Heart left ventricle (tissue), 16 donors: ENCODE data around the gene KLHL22. TPM values are rescaled to one million over a fixed set of nuclear protein-coding genes. Genes with fewer than 3 reads are reported as not detected.
"Not testable (repeated sequence)": the region's sequence is repeated elsewhere in the genome, so short reads cannot be mapped to it uniquely, and the experiment has no call there.

Source experiments
- ATAC-seq, 4 donors: fragments of 200-7000 bp; cut with Tn5 transposase; one replicate each; pipeline ENCODE4 v1.9.1; 2020 to 2022; ENCODE audit warnings: moderate library complexity in 4 of 4, mild to moderate bottlenecking in 3 of 4, moderate number of reproducible peaks in 1 of 4
- DNase-seq, 5 donors: peaks; one replicate each; pipeline ENCODE4 v3.0.0-alpha.2; 2020
- H3K27ac ChIP-seq, 12 donors: fragments of 200-600 bp; sonication (generic) in 4 of 12; one replicate each; pipeline versions ENCODE4 v1.5.0 to v1.8.0; 2016 to 2022; ENCODE audit warnings: mild to moderate bottlenecking in 2 of 12
- H3K27me3 ChIP-seq, 9 donors: fragments of 200-600 bp; sonication (generic) in 2 of 9; one replicate each; pipeline versions ENCODE4 v1.5.1 to v1.8.0; 2016 to 2022; ENCODE audit warnings: mild to moderate bottlenecking in 3 of 9
- H3K36me3 ChIP-seq, 9 donors: fragments of 200-600 bp; sonication (generic) in 2 of 9; one replicate each; pipeline versions ENCODE4 v1.5.0 to v1.8.0; 2018 to 2022; ENCODE audit warnings: mild to moderate bottlenecking in 2 of 9
- H3K4me1 ChIP-seq, 12 donors: fragments of 200-600 bp; sonication (generic) in 4 of 12; one replicate each; pipeline versions ENCODE4 v1.5.0 to v1.8.0; 2016 to 2022; ENCODE audit warnings: mild to moderate bottlenecking in 3 of 12
- H3K4me3 ChIP-seq, 12 donors: fragments of 200-600 bp; sonication (generic) in 4 of 12; one replicate each; pipeline versions ENCODE4 v1.5.0 to v1.8.0; 2017 to 2022; ENCODE audit warnings: mild to moderate bottlenecking in 9 of 12, moderate library complexity in 4 of 12
- H3K9me3 ChIP-seq, 12 donors: fragments of 200-600 bp; sonication (generic) in 4 of 12; one replicate each; pipeline versions ENCODE4 v1.5.0 to v1.8.0; 2016 to 2022; ENCODE audit warnings: mild to moderate bottlenecking in 1 of 12
- CTCF ChIP-seq, 12 donors: fragments of 200-600 bp; sonication (generic) in 4 of 12; IDR thresholded peaks; one replicate each; pipeline versions ENCODE4 v1.5.0 to v1.8.0; 2018 to 2022; ENCODE audit warnings: antibody characterized with exemption in 12 of 12, mild to moderate bottlenecking in 5 of 12
- POLR2A ChIP-seq, 2 donors: fragments of 450-650 bp; IDR thresholded peaks; one replicate each; pipeline ENCODE4 v1.6.1; 2017; ENCODE audit warnings: antibody characterized with exemption in 2 of 2, mild to moderate bottlenecking in 2 of 2, moderate library complexity in 2 of 2
- WGBS, 4 donors: extraction: QIAGEN DNeasy Blood & Tissue Kit in 2 of 4; methylation state at CpG; one replicate each; pipeline versions ENCODE4 v1.1.5 to v1.1.7; 2013 to 2018; 5-methylcytosine and 5-hydroxymethylcytosine counted together
- intact Hi-C, 10 donors: fragments of 100-400 bp; cut with DNase I; formaldehyde crosslinking; loops; one replicate each; pipeline versions ENCODE4 v1.11.1 to v1.14.2; 2022
- polyA plus RNA-seq, 2 donors: library from polyadenylated mRNA; stranded (reverse); fragments of 200-250 nt; gene quantifications; one replicate each; pipeline ENCODE4 v1.2.3, GENCODE V29; 2013
- total RNA-seq, 9 donors: library from RNA; depleted of rRNA in 2 of 9; stranded (reverse); fragments of >200 nt in 2 of 9; fragmentation: NEBNext Ultra II Directional in 3 of 9; extraction: Animal tissue kit (Norgen Biotek cat#: 25700) in 3 of 9; gene quantifications; one replicate each; pipeline versions ENCODE4 v1.1.0 to v1.2.4, GENCODE V29; 2016 to 2023
- donor health status: ischemic (EF 13 %, LVEDD 7.1; RV severe dilation, severe dysfunction).
- donor health status: healthy with polysubstance abuse.
- donor health status: DM: no; HTN: yes; CAD: no.
- donor health status: DM: no; HTN: no; CAD: no.
- donor health status: ischemic (EF 25% LVEDD 6.9; RV normal size, moderate dysfunction).
- donor health status: ischemic (EF 25% LVEDD 5.7; RV mildly dilated, moderate dysfunction).
- donor health status: healthy.
- donor health status: DM: yes; HTN: yes; CAD: no.
- donor health status: ischemic (EF 35%, LVEDD 5.7; RV mildly dilated, moderate dysfunction).
- donor health status: nonischemic (EF 11% LVEDD 7.7; RV severe dilation, severe dysfunction).
- donor health status: DM: yes; HTN: yes; CAD: no.
- donor health status: PGD.
- donor health status: ischemic (EF 29% LVEDD 5.4; RV normal size, mild dysfunction).
- donor health status: nonischemic (EF 23%, LVEDD 6.1; RV moderate dilation, normal function).

Gene KLHL22
- total and polyA plus RNA-seq, 11 donors: 10.2 to 23.6 (median 16.8) TPM

- DNase-seq (no peak), ATAC-seq (no peak)
- intact Hi-C loops: no loop called here
- H3K4me1 ChIP-seq: peaks cover 0 to 9% (median 4%) of the 10 kb centered on the region in 12 donors
- H3K4me3 ChIP-seq: no peak overlapping the region
- H3K36me3 ChIP-seq: peaks cover 0 to 33% (median 14%) of the 10 kb centered on the region in 9 donors
- WGBS, 4 donors: 89 to 95% (median 93%) methylated on average over 9 of the region's 9 CpGs
- no peaks in the 10 kb centered on the region for H3K9me3 ChIP-seq
- H3K27me3 ChIP-seq: no peaks in the 10 kb centered on the region
- no peak overlapping the region for H3K27ac ChIP-seq
- TF ChIP-seq CTCF (IDR thresholded peaks at IDR 0.05): no peak
- no peak for TF ChIP-seq POLR2A (IDR thresholded peaks at IDR 0.05)
Measured at GRCh38 chr22:20471126-20471833, 24.3 kb downstream of the KLHL22 start.

- H3K4me1 ChIP-seq, DNase-seq: not testable (repeated sequence)
- WGBS, 4 donors: 95 to 98% (median 97%) methylated on average over 2 of the region's 2 CpGs
Measured at GRCh38 chr22:20470525-20470924, 25.1 kb downstream of the KLHL22 start.

GRCh38 chr22:20469110-20469868 lies 26.3 kb downstream of the KLHL22 start:
- 76 to 87% (median 84%) methylated on average over 6 of the region's 6 CpGs for WGBS, 4 donors
- TF ChIP-seq POLR2A (IDR thresholded peaks at IDR 0.05): no peak
- no peak for TF ChIP-seq CTCF (IDR thresholded peaks at IDR 0.05)
- Histone ChIP-seq H3K4me3 (no peak overlapping the region), H3K36me3 (peaks cover 0 to 46% (median 23%) of the 10 kb centered on the region in 9 donors), H3K27me3 (no peaks in the 10 kb centered on the region), H3K4me1 (peaks cover 0 to 16% (median 0%) of the 10 kb centered on the region in 12 donors), H3K9me3 (no peaks in the 10 kb centered on the region), H3K27ac (no peak overlapping the region)
- DNase-seq (no peak), ATAC-seq (no peak)
- intact Hi-C loops: no loop called here

More at GRCh38 chr22:20470525-20470924, 25.1 kb downstream of the KLHL22 start:
- H3K9me3 ChIP-seq, H3K27ac ChIP-seq, intact Hi-C loops, ATAC-seq, H3K27me3 ChIP-seq, H3K4me3 ChIP-seq: not testable (repeated sequence)
- peaks cover 0 to 35% (median 14%) of the 10 kb centered on the region in 9 donors for H3K36me3 ChIP-seq

GRCh38 chr22:20466659-20467379 lies 28.8 kb downstream of the KLHL22 start:
- WGBS, 4 donors: 81 to 92% (median 90%) methylated on average over 3 of the region's 3 CpGs
- intact Hi-C loops: no loop called here
- Histone ChIP-seq H3K9me3 (no peaks in the 10 kb centered on the region), H3K27ac (no peak overlapping the region), H3K27me3 (no peaks in the 10 kb centered on the region), H3K36me3 (peaks cover 0 to 52% (median 27%) of the 10 kb centered on the region in 9 donors), H3K4me3 (no peak overlapping the region), H3K4me1 (peaks cover 0 to 31% (median 7%) of the 10 kb centered on the region in 12 donors)
- DNase-seq: no peak
- no peak for ATAC-seq
- TF ChIP-seq CTCF (IDR thresholded peaks at IDR 0.05) (no peak), POLR2A (IDR thresholded peaks at IDR 0.05) (no peak)
